HepG2 (cell line): Measurements from ENCODE around the gene MDFI. TPM values are rescaled to one million over a fixed set of nuclear protein-coding genes. Genes with fewer than 3 reads are reported as not detected.
A peak's percentile ranks its signal among the peaks of the same experiment; 100 is the strongest.

ENCODE experiments used
- ATAC-seq: fragments of 200-7000 bp; cut with Tn5 transposase; 3 replicates; pipeline ENCODE4 v1.9.1; 2020; ENCODE audit warnings: mild to moderate bottlenecking, moderate library complexity
- BruUV-seq: library from RNA; stranded (reverse); fragments of 400-500 nt; replicated peaks from 2 replicates; lab custom pipeline; 2021; lab: Mats Ljungman, UMichigan
- CTCF ChIA-PET: fragments of 300-600 bp; formaldehyde crosslinking; extraction: SDS; loops from one replicate; lab custom pipeline; 2021; ENCODE audit warnings: low total read pairs, inconsistent platforms, low intra/inter-chr PET ratio; lab: Yijun Ruan, JAX
- POLR2A ChIA-PET: fragments of 350-600 bp; sonication (Branson Sonifier 250); formaldehyde crosslinking; loops from one replicate; lab custom pipeline; 2020; ENCODE audit warnings: antibody characterized with exemption, inconsistent platforms; lab: Yijun Ruan, JAX
- DNase-seq: peaks from one replicate; pipeline ENCODE4 v3.0.0-alpha.2; 2015; ENCODE audit warnings: low spot score
- FAIRE-seq: peaks from 3 replicates; lab custom pipeline; 2011; peaks lifted over from hg19 to GRCh38; lab: Jason Lieb, UNC
- H2AFZ ChIP-seq: one replicate; pipeline ENCODE4 v1.6.1; 2011; ENCODE audit warnings: low read length, inconsistent platforms
- H3K27ac ChIP-seq: fragments of 300-600 bp; 3 replicates; pipeline ENCODE4 v1.8.0; 2011; ENCODE audit warnings: mixed run types, mild to moderate bottlenecking, mixed read lengths, low read length, inconsistent platforms; ENCODE audit not compliant: insufficient read depth; ENCODE audit errors: extremely low read length
- H3K27me3 ChIP-seq, 2 experiments: fragments of 200-600 bp in 1 of 2; 2 replicates in 1 of 2; 3 replicates in 1 of 2; pipeline versions ENCODE4 v1.6.0 to v1.8.0; 2011; ENCODE audit warnings: low read length in 2 of 2, mild to moderate bottlenecking in 2 of 2, moderate library complexity in 2 of 2, inconsistent platforms in 1 of 2; ENCODE audit not compliant: insufficient read depth in 2 of 2, control insufficient read depth in 1 of 2
- H3K36me3 ChIP-seq, 2 experiments: fragments of 200-600 bp in 1 of 2; replicated peaks in 1 of 2; 2 replicates in 1 of 2; 3 replicates in 1 of 2; pipeline versions ENCODE4 v1.5.1 to v1.8.0; 2011; ENCODE audit warnings: low read length in 2 of 2, inconsistent platforms in 1 of 2; ENCODE audit not compliant: insufficient read depth in 2 of 2, control insufficient read depth in 1 of 2
- H3K4me1 ChIP-seq: 2 replicates; pipeline ENCODE4 v1.5.1; 2012; ENCODE audit warnings: low read length, inconsistent platforms; ENCODE audit not compliant: insufficient read depth
- H3K4me2 ChIP-seq: 2 replicates; pipeline ENCODE4 v1.6.0; 2011; ENCODE audit warnings: low read depth, low read length, inconsistent platforms
- H3K4me3 ChIP-seq, 3 experiments: fragments of 200-600 bp in 1 of 3; sonication (generic), shearing (Covaris generic) in 1 of 3; replicated peaks in 1 of 3; 2 replicates each; pipeline ENCODE4 v1.5.1; 2011 to 2016; ENCODE audit warnings: low read length in 3 of 3, inconsistent platforms in 2 of 3, low read depth in 2 of 3, mild to moderate bottlenecking in 2 of 3, control low read depth in 1 of 3, mixed read lengths in 1 of 3; ENCODE audit not compliant: insufficient read depth in 1 of 3
- H3K79me2 ChIP-seq: one replicate; pipeline ENCODE4 v1.6.1; 2011; ENCODE audit warnings: low read length, inconsistent platforms; ENCODE audit not compliant: insufficient read depth
- H3K9ac ChIP-seq: 2 replicates; pipeline ENCODE4 v1.6.0; 2011; ENCODE audit warnings: mild to moderate bottlenecking, low read depth, low read length, inconsistent platforms; ENCODE audit not compliant: insufficient read depth
- H3K9me3 ChIP-seq: 2 replicates; pipeline ENCODE4 v1.5.1; 2012; ENCODE audit warnings: mild to moderate bottlenecking, low read length
- H4K20me1 ChIP-seq: 2 replicates; pipeline ENCODE4 v1.6.0; 2011; ENCODE audit warnings: inconsistent platforms, mild to moderate bottlenecking, low read length, moderate library complexity; ENCODE audit not compliant: insufficient read depth
- AGO1 ChIP-seq: fragments of 200-400 bp; formaldehyde crosslinking; IDR thresholded peaks from 2 replicates; pipeline ENCODE4 v1.6.1; 2017; ENCODE audit warnings: mild to moderate bottlenecking, low read depth, low read length, moderate library complexity; ENCODE audit not compliant: poor library complexity, severe bottlenecking
- ZNF281 ChIP-seq: sonication (generic); formaldehyde crosslinking; IDR thresholded peaks from 2 replicates; pipeline ENCODE4 v1.4.0; 2020; ENCODE audit warnings: missing genetic modification reagents, borderline replicate concordance
- WGBS: methylation state at CpG from one replicate; pipeline ENCODE4 v1.1.6; 2017; ENCODE audit warnings: low lambda C conversion rate; 5-methylcytosine and 5-hydroxymethylcytosine counted together
- in situ Hi-C: cut with HindIII; loops from 2 replicates; pipeline ENCODE4 v1.10.0; 2017; ENCODE audit warnings: low pct_unique_long_range_greater_than_20kb; ENCODE audit not compliant: extremely low pct_ligation_motif_present
- intact Hi-C: fragments of 100-400 bp; cut with micrococcal nuclease; formaldehyde crosslinking; loops from one replicate; pipeline ENCODE4 v1.10.0; 2022; ENCODE audit not compliant: unreplicated experiment
- polyA plus RNA-seq, 8 experiments: library from polyadenylated mRNA; depleted of rRNA in 3 of 8; stranded (reverse) in 7 of 8; unstranded in 1 of 8; fragments of >200 nt; fragmentation: Illumina TruSeq in 4 of 8; extraction: Trizol in 4 of 8; gene quantifications; 2 replicates each; pipeline versions ENCODE4 v1.2.1 to v1.2.3, GENCODE V29; 2011 to 2016; ENCODE audit warnings: low read depth in 4 of 8, missing spikeins in 1 of 8, mixed read lengths in 1 of 8; ENCODE audit not compliant: insufficient read depth in 1 of 8
- total RNA-seq, 5 experiments: library from RNA; depleted of rRNA; stranded (reverse); fragments of >200 nt; fragmentation: Illumina TruSeq; extraction: Trizol; gene quantifications; 2 replicates each; pipeline ENCODE4 v1.2.3, GENCODE V29; 2016; ENCODE audit warnings: low read depth in 1 of 5

Gene MDFI
- total and polyA plus RNA-seq, 2 of the 13 experiments (the other 11 are each of a cell fraction or from before 2014, with no cell fraction given), result 0.28 TPM; not detected in 1

- in situ Hi-C loops, result no loop called here
- intact Hi-C loops, result no loop called here
- ATAC-seq, result no peak
- no peak for TF ChIP-seq ZNF281 (CRISPR knock-in tag)
- TF ChIP-seq AGO1, result peak; percentile 29
- H2AFZ ChIP-seq, result no peak overlapping the region
- H3K27me3 ChIP-seq, result peaks cover 10 to 85% of the 10 kb centered on the region in 2 experiments
- no peaks in the 10 kb centered on the region for H3K36me3 ChIP-seq
- no peaks in the 10 kb centered on the region for H3K9me3 ChIP-seq
- H3K4me2 ChIP-seq, result peak overlapping the region; percentile 50; the same call in 1 of the 2 replicates
- no peak overlapping the region for H3K4me3 ChIP-seq
- POLR2A ChIA-PET, result no interaction called here
- H3K4me1 ChIP-seq, result peaks cover 22% of the 10 kb centered on the region
- no peak overlapping the region for H3K27ac ChIP-seq
- no peak for FAIRE-seq
- DNase-seq, result no peak
- H3K79me2 ChIP-seq, result no peaks in the 10 kb centered on the region
- CTCF ChIA-PET, result no interaction called here
- no peaks in the 10 kb centered on the region for H4K20me1 ChIP-seq
- no peak overlapping the region for H3K9ac ChIP-seq
- BruUV-seq, result no TSS peak
- 56% methylated on average over 30 of the region's 54 CpGs for WGBS
Measured at GRCh38 chr6:41637194-41638001, 870 bp upstream of the MDFI start.
